Body of pancreas (tissue), 4 donors: ENCODE measurements around the gene DOCK4. TPM values are rescaled to one million over a fixed set of nuclear protein-coding genes. Genes with fewer than 3 reads are reported as not detected.

Experiments
- ATAC-seq: fragments of 150-250 bp; one replicate; pipeline ENCODE4 v1.9.1; 2016
- DNase-seq, 4 donors: peaks; one replicate each; pipeline ENCODE4 v3.0.0-alpha.2; 2019
- H3K27ac ChIP-seq, 4 donors: fragments of 200-600 bp; sonication (generic); 1 replicate in 3 of 4; 2 replicates in 1 of 4; pipeline versions ENCODE4 v1.5.1 to v1.6.1; 2016 to 2019; ENCODE audit warnings: mild to moderate bottlenecking in 1 of 4, mixed read lengths in 1 of 4, moderate library complexity in 1 of 4
- H3K27me3 ChIP-seq, 2 donors: fragments of 200-600 bp; sonication (generic); one replicate each; pipeline ENCODE4 v1.6.0; 2016; ENCODE audit warnings: mild to moderate bottlenecking in 1 of 2
- H3K36me3 ChIP-seq, 2 donors: fragments of 200-600 bp; sonication (generic); replicated peaks in 1 of 2; 2 replicates each; pipeline ENCODE4 v1.5.1; 2016; ENCODE audit warnings: low read depth in 2 of 2; ENCODE audit not compliant: insufficient read depth in 1 of 2
- H3K4me1 ChIP-seq: fragments of 200-600 bp; sonication (generic); one replicate; pipeline ENCODE4 v1.6.0; 2016
- H3K4me3 ChIP-seq, 2 donors: fragments of 200-600 bp; sonication (generic); 1 replicate in 1 of 2; 2 replicates in 1 of 2; pipeline ENCODE4 v1.5.1; 2016 to 2019
- H3K9me3 ChIP-seq, 3 donors: fragments of 200-600 bp; sonication (generic); 1 replicate in 2 of 3; 2 replicates in 1 of 3; pipeline ENCODE4 v1.5.1; 2016
- POLR2A ChIP-seq, 3 donors: fragments of 450-650 bp; IDR thresholded peaks; one replicate each; pipeline ENCODE4 v1.6.1; 2016; ENCODE audit warnings: antibody characterized with exemption in 3 of 3, mild to moderate bottlenecking in 2 of 3
- WGBS, 2 donors: methylation state at CpG; one replicate each; pipeline ENCODE4 v1.1.5; 2017; 5-methylcytosine and 5-hydroxymethylcytosine counted together
- intact Hi-C: fragments of 100-400 bp; cut with DNase I; formaldehyde crosslinking; loops from one replicate; pipeline ENCODE4 v1.15.1; 2023
- total RNA-seq, 2 donors: library from RNA; depleted of rRNA; stranded (reverse); fragments of >200 nt; gene quantifications; one replicate each; pipeline ENCODE4 v1.1.0, GENCODE V29; 2016
- TF ChIP-seq, protein P1 (sequence below), 7 experiments: fragments of 450-650 bp in 4 of 7; fragments of 200-600 bp in 3 of 7; sonication (generic) in 3 of 7; IDR thresholded peaks; one replicate each; pipeline ENCODE4 v1.5.1; 2016 to 2019; ENCODE audit warnings: antibody characterized with exemption in 7 of 7

DOCK4 gene
- total RNA-seq, 2 donors from 2014 or later: 24.9 to 34.6 TPM

DNA sequence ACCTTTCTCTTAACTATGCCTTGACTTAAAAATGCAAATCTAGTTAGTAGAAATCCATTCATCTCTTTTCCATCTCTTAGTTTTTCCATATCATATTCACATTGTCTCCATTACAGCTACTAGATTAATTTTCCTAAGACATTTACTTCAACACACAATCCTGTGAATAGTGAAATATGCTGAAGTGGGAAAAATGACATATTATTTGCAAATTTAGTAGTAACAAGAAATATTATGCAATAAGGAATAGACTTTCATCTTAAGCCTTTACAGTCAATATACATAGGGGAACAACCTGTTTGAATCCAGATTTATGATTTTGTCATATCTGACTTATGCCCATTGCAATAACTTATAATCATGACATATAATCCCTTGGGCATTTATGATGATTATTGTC is 366.9 kb downstream of the DOCK4 start:
- no peak for DNase-seq
- ATAC-seq: no peak
- Histone ChIP-seq H3K36me3 (no peaks in the 10 kb centered on the region), H3K4me3 (no peak overlapping the region), H3K27me3 (no peaks in the 10 kb centered on the region), H3K4me1 (no peaks in the 10 kb centered on the region), H3K9me3 (no peaks in the 10 kb centered on the region), H3K27ac (no peak overlapping the region)
- intact Hi-C loops: loop anchor here (10.0 kb wide), 1 partner anchor 64 kb away; no protein-coding TSS in a partner anchor
- TF ChIP-seq, protein P1, sequence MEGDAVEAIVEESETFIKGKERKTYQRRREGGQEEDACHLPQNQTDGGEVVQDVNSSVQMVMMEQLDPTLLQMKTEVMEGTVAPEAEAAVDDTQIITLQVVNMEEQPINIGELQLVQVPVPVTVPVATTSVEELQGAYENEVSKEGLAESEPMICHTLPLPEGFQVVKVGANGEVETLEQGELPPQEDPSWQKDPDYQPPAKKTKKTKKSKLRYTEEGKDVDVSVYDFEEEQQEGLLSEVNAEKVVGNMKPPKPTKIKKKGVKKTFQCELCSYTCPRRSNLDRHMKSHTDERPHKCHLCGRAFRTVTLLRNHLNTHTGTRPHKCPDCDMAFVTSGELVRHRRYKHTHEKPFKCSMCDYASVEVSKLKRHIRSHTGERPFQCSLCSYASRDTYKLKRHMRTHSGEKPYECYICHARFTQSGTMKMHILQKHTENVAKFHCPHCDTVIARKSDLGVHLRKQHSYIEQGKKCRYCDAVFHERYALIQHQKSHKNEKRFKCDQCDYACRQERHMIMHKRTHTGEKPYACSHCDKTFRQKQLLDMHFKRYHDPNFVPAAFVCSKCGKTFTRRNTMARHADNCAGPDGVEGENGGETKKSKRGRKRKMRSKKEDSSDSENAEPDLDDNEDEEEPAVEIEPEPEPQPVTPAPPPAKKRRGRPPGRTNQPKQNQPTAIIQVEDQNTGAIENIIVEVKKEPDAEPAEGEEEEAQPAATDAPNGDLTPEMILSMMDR (IDR thresholded peaks at IDR 0.05): no peak
- no peak for TF ChIP-seq POLR2A (IDR thresholded peaks at IDR 0.05)

DNA sequence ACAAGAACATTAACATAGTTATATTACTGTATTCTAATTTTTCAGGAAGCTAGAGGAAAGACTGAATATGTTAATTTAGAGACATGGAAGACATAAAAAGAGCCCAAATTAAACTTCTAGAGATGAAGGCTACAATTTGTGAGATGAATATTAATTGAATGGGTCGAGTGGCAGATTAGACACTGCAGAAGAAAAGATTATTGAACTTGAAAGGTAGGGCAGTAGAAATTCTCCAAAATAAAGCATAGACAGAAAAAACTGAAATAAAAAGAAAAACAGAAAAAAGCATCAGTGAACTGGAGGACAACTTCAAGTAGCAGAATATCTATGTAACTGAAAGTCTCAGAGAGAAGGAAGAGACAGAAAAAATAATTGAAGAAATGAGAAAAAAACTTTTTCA is 369.6 kb downstream of the DOCK4 start:
- 91 to 95% methylated on average over 1 of the region's 1 CpG for WGBS, 2 donors
- Histone ChIP-seq H3K36me3 (peaks cover 0 to 2% of the 10 kb centered on the region in 2 donors), H3K9me3 (no peaks in the 10 kb centered on the region), H3K27me3 (no peaks in the 10 kb centered on the region), H3K4me3 (no peak overlapping the region), H3K4me1 (no peaks in the 10 kb centered on the region), H3K27ac (no peak overlapping the region)
- TF ChIP-seq, protein P1 (IDR thresholded peaks at IDR 0.05): no peak
- TF ChIP-seq POLR2A (IDR thresholded peaks at IDR 0.05): no peak
- no peak for ATAC-seq
- no peak for DNase-seq
- intact Hi-C loops: loop anchor here (10.0 kb wide), 1 partner anchor 62 kb away; no protein-coding TSS in a partner anchor

DNA sequence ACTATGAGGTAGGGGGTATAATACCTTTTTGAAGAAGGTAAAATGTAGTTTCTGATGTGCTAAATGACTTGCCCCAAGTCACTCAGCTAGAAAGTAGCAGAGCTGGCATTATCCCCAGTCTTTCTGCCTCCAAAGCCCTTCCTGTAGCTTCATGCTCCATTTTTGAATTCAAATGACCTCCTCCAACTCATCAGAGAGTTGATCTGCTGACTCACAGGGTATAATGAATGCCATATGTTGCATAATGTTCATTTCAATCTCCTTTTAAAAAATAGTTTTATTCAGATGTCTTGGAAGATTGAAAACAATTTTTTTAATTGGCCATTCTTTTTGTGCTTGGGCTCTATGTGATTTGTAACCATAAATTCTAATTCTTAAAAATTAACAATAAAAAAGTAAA is 371.1 kb downstream of the DOCK4 start:
- intact Hi-C loops: loop anchor here (10.0 kb wide), 1 partner anchor 60 kb away; no protein-coding TSS in a partner anchor

DNA sequence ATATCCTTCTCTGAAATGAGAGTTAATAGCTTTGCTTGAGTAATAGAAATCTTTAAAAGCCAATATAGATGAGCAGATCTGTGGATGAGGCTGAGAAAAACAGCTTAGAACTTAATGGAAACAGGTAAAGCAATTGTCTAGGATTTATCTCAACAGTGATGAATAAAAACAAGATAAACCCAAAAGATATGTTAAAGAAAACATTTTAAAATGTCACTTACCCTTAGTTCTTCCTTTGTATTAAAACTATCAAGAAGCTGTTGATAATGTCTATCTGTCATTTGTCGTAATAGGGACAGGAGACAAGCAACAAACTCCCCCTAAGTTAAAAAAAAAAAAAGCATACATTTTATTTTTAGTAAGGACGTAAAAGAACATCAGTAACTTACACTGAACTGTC is 371.8 kb downstream of the DOCK4 start:
- ATAC-seq (no peak), DNase-seq (no peak)
- Histone ChIP-seq H3K4me1 (no peaks in the 10 kb centered on the region), H3K4me3 (no peak overlapping the region), H3K36me3 (peaks cover 0 to 2% of the 10 kb centered on the region in 2 donors), H3K9me3 (no peaks in the 10 kb centered on the region), H3K27me3 (no peaks in the 10 kb centered on the region), H3K27ac (no peak overlapping the region)
- intact Hi-C loops: loop anchor here (10.0 kb wide), 1 partner anchor 60 kb away; no protein-coding TSS in a partner anchor
- TF ChIP-seq, protein P1 (IDR thresholded peaks at IDR 0.05): no peak
- no peak for TF ChIP-seq POLR2A (IDR thresholded peaks at IDR 0.05)
- 92 to 93% methylated on average over 2 of the region's 2 CpGs for WGBS, 2 donors

More for the DNA sequence above, 371.1 kb downstream of the DOCK4 start:
- no peaks in the 10 kb centered on the region for H3K27me3 ChIP-seq
- DNase-seq (no peak), ATAC-seq (no peak)
- H3K9me3 ChIP-seq: no peaks in the 10 kb centered on the region
- H3K27ac ChIP-seq: no peak overlapping the region
- TF ChIP-seq, protein P1 (IDR thresholded peaks at IDR 0.05): no peak
- no peak for TF ChIP-seq POLR2A (IDR thresholded peaks at IDR 0.05)
- no peaks in the 10 kb centered on the region for H3K4me1 ChIP-seq
- peaks cover 0 to 2% of the 10 kb centered on the region in 2 donors for H3K36me3 ChIP-seq
- H3K4me3 ChIP-seq: no peak overlapping the region

DNA sequence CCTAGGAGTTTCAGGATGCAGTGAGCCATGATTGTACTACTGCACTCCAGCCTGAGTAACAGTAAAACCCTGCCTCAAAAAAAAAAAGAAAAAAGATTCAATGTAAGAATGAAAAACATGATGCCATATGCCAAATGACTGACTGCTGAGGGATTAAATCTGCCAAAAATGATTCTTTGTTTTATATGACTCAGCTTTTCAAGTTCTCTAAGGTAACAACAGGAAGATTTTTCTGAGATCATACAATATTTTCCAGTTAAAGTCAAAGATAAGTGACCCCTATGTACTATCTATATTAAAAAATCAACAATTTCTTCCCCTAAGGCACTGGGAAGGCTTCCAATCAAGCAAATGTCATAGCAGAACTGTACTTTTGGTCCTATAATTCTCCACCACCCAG is 372.7 kb downstream of the DOCK4 start:
- intact Hi-C loops: loop anchor here (10.0 kb wide), 1 partner anchor 59 kb away; no protein-coding TSS in a partner anchor
- Histone ChIP-seq H3K4me1 (no peaks in the 10 kb centered on the region), H3K27me3 (no peaks in the 10 kb centered on the region), H3K9me3 (no peaks in the 10 kb centered on the region), H3K36me3 (peaks cover 0 to 2% of the 10 kb centered on the region in 2 donors), H3K27ac (no peak overlapping the region), H3K4me3 (no peak overlapping the region)
- DNase-seq (no peak), ATAC-seq (no peak)
- TF ChIP-seq, protein P1 (IDR thresholded peaks at IDR 0.05): no peak
- TF ChIP-seq POLR2A (IDR thresholded peaks at IDR 0.05): no peak
